ENCODE measurements around the gene GLT6D1.
"Not testable (repeated sequence)": the region's sequence is repeated elsewhere in the genome, so short reads cannot be mapped to it uniquely, and the experiment has no call there.

GLT6D1 gene

DNA sequence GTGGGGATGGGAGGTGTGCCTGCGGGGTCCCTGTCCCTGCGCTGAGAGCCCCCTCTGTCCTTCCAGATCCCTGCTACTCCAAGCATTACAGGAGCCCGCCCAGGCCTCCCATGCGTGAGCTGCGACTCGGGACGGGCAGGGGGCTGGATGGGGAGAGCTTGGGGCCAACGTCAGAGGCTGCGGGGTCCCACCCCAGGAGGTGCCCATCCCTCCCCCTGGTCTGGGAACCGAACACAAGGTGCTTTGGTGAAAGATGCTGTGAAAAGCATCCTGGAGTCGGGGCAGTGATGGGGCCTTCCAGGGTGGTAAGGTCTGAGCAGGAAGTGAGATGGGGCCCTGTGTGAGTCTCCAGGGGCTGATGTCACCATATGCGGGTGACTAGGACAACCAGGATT, 26.5 kb upstream of the GLT6D1 start:
- no peak for DNase-seq (ENCODE audit: low read depth in 1 of 2, low spot score in 1 of 2)

DNA sequence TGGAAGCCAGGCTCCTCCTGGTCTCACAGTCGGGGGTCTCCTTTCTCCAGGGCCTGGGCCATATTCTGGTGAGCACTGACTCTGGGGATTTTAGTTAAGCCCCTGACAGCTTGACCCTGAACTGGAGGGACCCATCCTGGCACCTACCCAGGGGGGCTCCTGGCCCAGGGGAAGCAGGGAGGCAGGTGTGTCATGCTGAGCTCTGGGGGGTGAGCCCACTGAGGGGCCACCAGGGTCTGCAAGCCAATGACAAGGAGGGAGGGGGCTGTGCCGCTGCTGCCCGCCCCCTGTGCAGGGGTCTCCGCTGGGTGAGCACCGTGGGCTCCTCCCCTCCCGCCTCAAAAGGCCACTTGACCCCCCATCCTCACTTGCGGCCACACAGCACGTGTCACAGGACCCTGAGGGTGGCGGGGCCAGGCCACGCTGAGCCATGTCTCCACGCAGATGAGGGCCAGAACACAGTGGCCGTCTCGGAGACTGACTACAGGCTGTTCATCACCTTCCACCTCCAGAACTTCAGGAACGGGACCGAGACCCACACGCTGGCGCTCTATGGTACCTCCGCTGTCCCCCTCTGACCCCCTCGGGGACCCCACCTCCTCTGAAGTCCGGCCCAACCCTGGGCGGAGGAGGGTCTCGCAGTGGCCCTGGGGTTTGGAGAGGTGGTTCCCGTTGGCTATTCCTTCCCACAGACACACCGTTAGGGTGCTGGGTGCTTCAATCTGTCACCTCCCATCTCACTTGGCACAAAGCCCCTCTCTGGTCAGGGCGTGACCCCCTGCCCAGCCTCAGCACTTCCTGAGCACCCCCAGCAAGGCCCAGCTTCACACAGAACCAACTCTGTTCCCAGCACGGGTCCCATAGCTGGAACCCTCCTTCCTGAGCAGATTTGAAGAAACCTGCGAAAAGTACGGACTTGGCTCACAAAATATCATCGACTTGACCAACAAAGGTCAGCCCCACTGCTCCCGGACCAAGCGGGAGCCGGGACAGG, 25.8 kb upstream of the GLT6D1 start:
- no peak for DNase-seq (ENCODE audit: low read depth in 1 of 2, low spot score in 1 of 2)

GRCh38 chr9:135664266-135664665, 24.9 kb upstream of the GLT6D1 start:
- DNase-seq (ENCODE audit: low read depth in 1 of 2, low spot score in 1 of 2), result no peak

- DNase-seq (ENCODE audit: low read depth in 1 of 2, low spot score in 1 of 2), result no peak
Measured at GRCh38 chr9:135663857-135664256, 24.5 kb upstream of the GLT6D1 start.

DNA sequence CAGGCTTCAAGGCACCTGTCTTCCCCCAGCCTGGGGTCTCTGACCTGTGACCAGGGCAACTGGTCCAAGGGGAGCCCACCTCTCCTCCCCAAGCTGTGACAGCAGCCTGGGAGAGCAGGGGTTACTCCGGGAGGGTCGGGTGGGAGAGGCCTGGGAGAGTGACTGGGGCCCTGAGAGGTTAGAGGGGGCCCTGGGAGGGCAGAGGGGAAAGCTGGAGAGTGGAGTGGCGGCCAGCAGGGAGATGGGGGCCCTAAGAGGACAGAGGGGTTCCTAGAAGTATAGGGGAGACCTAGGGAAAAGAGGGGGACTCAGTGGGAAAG, 24.1 kb upstream of the GLT6D1 start:
- DNase-seq (ENCODE audit: low read depth in 1 of 2, low spot score in 1 of 2), result no peak

GRCh38 chr9:135662758-135663450, 23.6 kb upstream of the GLT6D1 start, which contains the start of gene LCN9:
Gene LCN9, plus strand, starts transcription at chr9:135663309. Its CDS starts 13 bp downstream, at chr9:135663322.
- DNase-seq (ENCODE audit: low read depth in 1 of 2, low spot score in 1 of 2), result no peak

GRCh38 chr9:135661816-135662560, 22.6 kb upstream of the GLT6D1 start:
- no peak for DNase-seq (ENCODE audit: low read depth in 1 of 2, low spot score in 1 of 2)

DNA sequence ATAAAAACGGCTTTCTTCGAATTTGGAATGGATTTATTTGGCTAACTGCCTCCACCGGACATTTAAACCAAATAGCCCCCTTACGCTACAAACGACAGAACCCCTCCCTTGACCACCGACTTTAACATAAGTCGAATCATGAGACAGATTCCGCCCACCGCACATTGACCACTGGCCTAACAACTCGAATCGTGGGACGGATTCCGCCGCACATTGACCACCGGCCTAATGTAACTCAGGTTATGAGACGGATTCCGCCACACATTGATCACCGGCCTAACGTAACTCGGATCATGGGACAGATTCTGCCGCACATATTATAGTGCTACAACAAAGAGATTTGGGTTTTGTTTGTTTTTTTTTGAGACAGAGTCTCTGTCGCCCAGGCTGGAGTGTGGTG, 21.1 kb upstream of the GLT6D1 start:
- DNase-seq (ENCODE audit: low read depth in 1 of 2, low spot score in 1 of 2), result no peak

DNA sequence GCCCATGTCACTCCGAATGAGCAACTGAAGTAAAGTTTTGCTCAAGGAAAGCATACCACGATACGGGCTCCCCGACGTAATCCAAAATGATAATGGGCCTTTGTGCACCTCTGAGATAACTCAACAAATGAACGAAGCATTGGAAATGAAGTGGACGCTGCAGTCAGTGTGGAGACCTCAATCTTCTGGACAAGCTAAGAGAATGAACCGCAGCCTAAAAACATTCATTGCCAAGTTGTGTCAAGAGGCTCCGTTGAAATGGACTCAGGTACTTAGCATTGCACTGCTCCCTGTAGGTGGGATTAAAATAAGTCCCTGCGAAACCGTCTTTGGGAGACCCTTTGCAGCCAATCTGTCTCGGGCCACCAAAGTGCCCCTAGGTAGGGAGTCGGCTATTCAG, 19.9 kb upstream of the GLT6D1 start:
- no peak for DNase-seq (ENCODE audit: low read depth in 1 of 2, low spot score in 1 of 2)

DNA sequence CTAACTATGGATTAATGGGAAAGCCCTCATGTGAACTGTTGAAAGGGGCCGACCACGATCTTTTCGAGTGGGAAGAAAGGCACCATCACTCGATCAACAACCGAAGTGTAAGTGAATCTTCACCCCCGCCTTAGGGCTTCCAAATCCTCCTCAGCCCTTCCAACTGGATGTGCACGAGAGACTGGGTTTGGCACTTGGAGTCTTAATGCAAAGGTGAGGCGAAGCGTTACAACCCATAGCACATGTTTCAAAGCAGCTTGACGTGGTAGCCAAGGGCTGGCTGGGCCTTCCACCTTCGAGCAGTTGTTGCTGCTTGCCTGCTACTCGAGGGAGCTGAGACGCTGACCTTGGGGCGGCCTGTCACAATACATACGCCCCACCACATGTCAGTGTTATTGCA, 18.1 kb upstream of the GLT6D1 start:
- DNase-seq (ENCODE audit: low read depth in 1 of 2, low spot score in 1 of 2), result no peak

DNA sequence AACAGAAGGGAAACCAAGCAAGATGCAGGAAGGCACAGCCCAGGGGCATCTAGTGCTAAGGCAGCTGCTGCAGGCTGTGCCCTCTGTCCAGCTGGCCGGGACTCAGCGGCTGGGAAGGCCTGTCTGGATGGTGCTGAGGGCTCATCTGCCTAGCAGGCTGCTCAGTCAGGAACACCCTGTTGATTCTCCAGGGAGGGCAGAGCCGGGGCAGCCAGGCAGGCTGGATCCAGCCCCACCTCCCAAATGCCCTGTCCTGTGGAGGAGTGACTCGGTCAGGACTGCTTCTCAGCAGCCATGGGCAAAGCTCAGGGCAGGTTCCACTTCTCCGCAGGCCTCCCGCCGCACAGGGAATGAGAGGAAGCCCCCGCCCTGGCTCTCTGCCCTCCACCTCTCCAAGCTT, 16.0 kb upstream of the GLT6D1 start:
- no peak for DNase-seq (ENCODE audit: low read depth in 1 of 2, low spot score in 1 of 2)

DNA sequence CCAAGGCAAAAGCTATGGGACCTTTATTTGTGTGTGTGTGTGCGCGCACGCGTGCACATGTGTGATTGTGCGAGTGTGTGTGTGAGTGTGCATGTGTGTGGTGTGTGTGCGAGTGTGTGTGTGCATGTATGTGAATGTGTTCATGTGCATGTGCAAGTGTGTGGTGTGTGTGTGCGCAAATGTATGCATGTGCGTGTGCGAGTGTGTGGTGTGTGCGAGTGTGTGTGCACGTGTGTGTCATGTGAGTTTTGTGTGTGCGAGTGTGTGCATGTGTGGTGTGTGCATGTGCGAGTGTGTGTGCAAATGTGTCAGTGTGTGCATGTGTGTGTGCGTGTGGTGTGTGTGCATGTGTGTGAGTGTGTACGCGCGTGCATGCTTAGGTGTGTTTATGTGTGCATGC, 11.1 kb upstream of the GLT6D1 start:
- DNase-seq (ENCODE audit: low read depth in 1 of 2, low spot score in 1 of 2), result no peak

DNA sequence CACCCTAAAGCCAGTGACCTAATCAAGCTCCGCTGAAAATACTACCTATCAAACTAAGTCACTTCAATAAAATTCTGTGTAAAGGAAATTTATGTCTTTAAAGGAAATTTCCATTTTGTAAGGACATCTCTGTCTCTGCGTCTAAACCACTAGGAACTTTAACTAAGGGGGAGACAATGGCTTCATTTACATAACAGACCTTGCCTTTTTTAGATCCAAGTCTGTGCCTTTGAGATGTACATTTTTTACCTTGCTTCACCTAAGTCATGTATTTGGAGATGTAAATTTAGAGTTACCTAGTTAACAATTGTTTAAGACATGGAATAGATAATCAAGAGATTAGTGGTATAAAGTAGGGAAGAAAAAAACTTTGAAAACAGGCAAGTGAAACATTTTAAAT, 10.2 kb upstream of the GLT6D1 start:
- DNase-seq (ENCODE audit: low read depth in 1 of 2, low spot score in 1 of 2), result no peak

DNA sequence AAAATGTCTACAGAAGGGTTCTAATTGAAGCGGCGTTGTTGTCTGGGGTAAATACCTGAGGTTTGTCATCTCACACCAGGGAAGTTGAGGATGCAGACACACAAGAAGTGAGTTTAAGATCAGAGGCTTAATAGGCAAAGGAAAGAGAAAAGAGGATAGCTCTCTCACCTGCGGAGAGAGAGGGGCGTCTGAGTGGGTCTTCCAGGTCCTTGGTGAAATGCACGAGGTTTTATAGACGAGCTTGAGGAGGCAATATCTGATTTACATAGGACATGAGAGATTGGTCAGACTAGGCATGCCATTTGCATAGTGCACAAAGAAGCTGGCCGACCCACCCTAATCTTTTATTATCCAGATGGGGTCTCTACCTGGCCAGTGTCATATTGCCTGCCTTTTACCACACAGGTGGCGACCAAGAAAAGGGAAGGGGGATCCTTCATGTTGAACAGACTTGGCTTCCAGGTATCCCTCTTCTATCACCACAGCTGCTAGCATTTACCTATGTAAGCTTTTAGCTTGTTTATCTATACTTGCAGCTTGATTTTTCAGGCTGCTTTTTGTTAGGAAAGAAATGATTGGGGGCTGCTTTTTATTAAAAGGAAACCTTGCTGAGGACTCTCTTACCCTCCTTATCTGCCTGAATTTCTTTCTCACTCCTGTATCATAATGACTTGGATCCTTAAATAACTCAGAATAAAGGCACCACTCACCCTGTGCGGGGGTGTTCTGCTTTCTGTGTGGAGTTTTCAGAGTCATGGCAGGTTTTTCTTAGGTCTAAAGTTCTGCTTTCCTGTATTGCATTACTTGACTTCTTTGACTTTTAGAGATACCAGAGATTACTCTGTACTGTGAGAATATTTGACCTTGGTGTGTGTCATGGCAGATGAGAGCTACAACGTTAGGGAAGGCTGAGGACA, 9.4 kb upstream of the GLT6D1 start:
- no peak for DNase-seq (ENCODE audit: low read depth in 1 of 2, low spot score in 1 of 2)

GRCh38 chr9:135647884-135648283, 8.5 kb upstream of the GLT6D1 start:
- no peak for DNase-seq (ENCODE audit: low read depth in 1 of 2, low spot score in 1 of 2)

GRCh38 chr9:135644631-135645218, 5.4 kb upstream of the GLT6D1 start:
- no peak for DNase-seq (ENCODE audit: low read depth in 1 of 2, low spot score in 1 of 2)

DNA sequence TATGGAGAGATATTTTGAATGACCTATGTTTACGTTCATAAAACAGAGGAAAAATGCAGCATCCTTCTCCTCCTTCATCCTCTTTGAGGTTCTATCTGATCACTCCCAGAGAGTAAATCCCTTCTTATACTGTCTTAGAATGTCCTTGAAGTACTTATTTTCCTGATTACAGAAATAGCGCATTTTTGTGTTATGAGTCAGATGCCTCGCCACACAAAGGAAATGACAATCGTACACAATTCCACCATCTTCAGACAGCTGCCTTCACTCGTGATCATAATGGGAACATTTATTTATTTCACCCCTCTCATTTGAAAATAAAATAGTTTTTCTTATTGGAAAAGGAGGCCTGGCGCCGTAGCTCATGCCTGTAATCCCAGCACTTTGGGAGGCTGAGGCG, 2.4 kb upstream of the GLT6D1 start:
- no peak for DNase-seq (ENCODE audit: low read depth in 1 of 2, low spot score in 1 of 2)

- DNase-seq (ENCODE audit: low read depth in 1 of 2, low spot score in 1 of 2), result no peak
Measured at GRCh38 chr9:135641047-135641446, 1.7 kb upstream of the GLT6D1 start.

GRCh38 chr9:135636930-135637530, 2.3 kb downstream of the GLT6D1 start:
- not testable (repeated sequence) for DNase-seq (ENCODE audit: low read depth in 1 of 2, low spot score in 1 of 2)

DNA sequence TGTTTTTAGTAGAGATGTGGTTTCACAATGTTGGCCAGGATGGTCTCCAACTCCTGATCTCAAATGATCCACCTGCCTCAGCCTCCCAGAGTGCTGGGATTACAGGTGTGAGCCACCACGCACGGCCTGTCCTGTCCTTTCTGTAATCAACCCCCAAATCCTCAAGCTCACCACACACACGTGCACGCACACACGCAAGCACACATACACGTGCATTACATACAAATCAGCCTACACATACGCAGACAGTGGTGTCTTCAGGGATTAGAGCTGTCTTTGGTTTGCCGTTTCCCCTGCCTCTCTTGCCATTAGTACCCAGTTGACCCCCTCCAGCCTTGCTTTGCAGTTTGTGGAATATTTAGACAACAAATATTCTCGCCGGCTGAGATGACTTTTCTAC, 6.5 kb downstream of the GLT6D1 start:
- DNase-seq (ENCODE audit: low read depth in 1 of 2, low spot score in 1 of 2), result no peak

Data from stimulated activated CD4-positive, alpha-beta T cell treated with anti-CD3 and anti-CD28 coated beads, Interleukin-15, amount 100 ng/mL, for 1 hour (primary cell).